Activated CD4-positive, alpha-beta T cell treated with anti-CD3 and anti-CD28 coated beads, Interleukin-2, amount 10 ng/mL, durations not matched to agents 7 days and 5 days (primary cell): ENCODE data around the gene CALN1. TPM values are rescaled to one million over a fixed set of nuclear protein-coding genes. Genes with fewer than 3 reads are reported as not detected.

Experiments used
- CTCF ChIA-PET: fragments of 350-600 bp; sonication (Branson Sonifier 250); formaldehyde crosslinking; loops from one replicate; lab custom pipeline; 2021; ENCODE audit warnings: antibody characterized with exemption; lab: Charles Lee
- POLR2A ChIA-PET: fragments of 350-600 bp; sonication (Branson Sonifier 250); formaldehyde crosslinking; loops from one replicate; lab custom pipeline; 2021; ENCODE audit warnings: antibody characterized with exemption; lab: Charles Lee
- DNase-seq: peaks from one replicate; pipeline ENCODE4 v3.0.0-alpha.2; 2020
- H3K27ac Mint-ChIP-seq: one replicate; pipeline ENCODE4 v1.8.0; 2021; ENCODE audit warnings: mild to moderate bottlenecking, moderate library complexity, mixed read lengths
- H3K27me3 Mint-ChIP-seq: one replicate; pipeline ENCODE4 v1.8.0; 2021; ENCODE audit warnings: mixed read lengths
- H3K36me3 Mint-ChIP-seq: one replicate; pipeline ENCODE4 v1.8.0; 2021; ENCODE audit warnings: low read depth, mixed read lengths
- H3K4me1 Mint-ChIP-seq: one replicate; pipeline ENCODE4 v1.8.0; 2021; ENCODE audit warnings: mixed read lengths
- H3K4me3 Mint-ChIP-seq: one replicate; pipeline ENCODE4 v1.8.0; 2021; ENCODE audit warnings: mild to moderate bottlenecking, moderate library complexity, mixed read lengths
- H3K9me3 Mint-ChIP-seq: one replicate; pipeline ENCODE4 v1.8.0; 2021; ENCODE audit warnings: mixed read lengths
- total RNA-seq, 2 experiments: library from RNA; stranded (reverse); gene quantifications; one replicate each; pipeline ENCODE4 v1.2.3, GENCODE V29; 2021

Gene CALN1
- total RNA-seq, 2 experiments from 2014 or later = not detected

DNA sequence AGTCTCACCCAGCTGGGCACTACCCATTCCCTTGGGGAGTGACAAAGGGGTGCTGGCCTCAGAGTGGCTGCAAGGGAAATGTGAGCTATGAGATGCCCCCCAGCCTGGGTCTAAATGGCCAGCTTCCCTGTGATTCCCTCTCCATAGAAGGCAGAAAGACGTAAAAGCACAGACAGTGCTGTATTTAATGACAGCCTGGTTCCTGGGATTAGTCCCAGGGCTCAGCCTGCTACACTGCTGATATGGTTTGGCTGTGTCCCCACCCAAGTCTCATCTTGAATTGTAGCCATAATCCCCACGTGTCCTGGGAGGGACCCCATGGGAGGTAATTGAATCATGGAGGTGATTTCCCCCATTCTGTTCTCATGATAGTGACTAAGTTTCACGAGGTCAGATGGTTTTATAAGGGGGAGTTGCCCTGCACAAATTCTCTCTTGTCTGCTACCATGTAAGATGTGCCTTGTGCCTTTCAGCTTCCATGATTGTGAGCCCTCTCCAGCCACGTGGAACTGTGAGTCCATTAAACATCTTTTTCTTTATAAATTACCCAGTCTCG is 23.9 kb upstream of the CALN1 start:
- ChIA-PET CTCF (no interaction called here), POLR2A (no interaction called here)
- H3K4me3 Mint-ChIP-seq = no peak overlapping the region
- no peaks in the 10 kb centered on the region for H3K36me3 Mint-ChIP-seq
- no peaks in the 10 kb centered on the region for H3K9me3 Mint-ChIP-seq
- no peaks in the 10 kb centered on the region for H3K4me1 Mint-ChIP-seq
- no peaks in the 10 kb centered on the region for H3K27me3 Mint-ChIP-seq
- no peak for DNase-seq
- H3K27ac Mint-ChIP-seq = no peak overlapping the region

DNA sequence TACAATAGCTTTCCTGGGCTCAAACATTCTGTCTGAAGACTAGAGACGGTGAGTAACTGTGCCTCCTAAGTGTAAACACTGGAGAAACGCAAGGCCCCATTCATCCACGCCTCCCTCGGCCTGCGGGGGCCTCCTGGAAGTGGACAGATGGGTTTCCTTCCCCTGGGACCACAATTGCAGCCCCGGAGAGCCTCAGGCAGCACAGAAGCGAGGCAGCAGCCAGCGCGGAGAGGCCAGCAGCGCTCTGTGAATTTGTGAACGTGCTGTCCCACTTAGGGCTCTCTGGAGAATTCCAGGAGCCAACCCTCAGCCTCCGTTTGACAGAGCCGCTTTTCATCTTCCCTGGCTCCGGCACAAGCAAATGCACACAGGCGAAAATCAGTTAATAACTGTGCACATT is 23.2 kb upstream of the CALN1 start:
- no peaks in the 10 kb centered on the region for H3K27me3 Mint-ChIP-seq
- H3K4me1 Mint-ChIP-seq = no peaks in the 10 kb centered on the region
- DNase-seq = no peak
- H3K27ac Mint-ChIP-seq = no peak overlapping the region
- H3K4me3 Mint-ChIP-seq = no peak overlapping the region
- no peaks in the 10 kb centered on the region for H3K9me3 Mint-ChIP-seq
- no peaks in the 10 kb centered on the region for H3K36me3 Mint-ChIP-seq
- ChIA-PET POLR2A (no interaction called here), CTCF (no interaction called here)

DNA sequence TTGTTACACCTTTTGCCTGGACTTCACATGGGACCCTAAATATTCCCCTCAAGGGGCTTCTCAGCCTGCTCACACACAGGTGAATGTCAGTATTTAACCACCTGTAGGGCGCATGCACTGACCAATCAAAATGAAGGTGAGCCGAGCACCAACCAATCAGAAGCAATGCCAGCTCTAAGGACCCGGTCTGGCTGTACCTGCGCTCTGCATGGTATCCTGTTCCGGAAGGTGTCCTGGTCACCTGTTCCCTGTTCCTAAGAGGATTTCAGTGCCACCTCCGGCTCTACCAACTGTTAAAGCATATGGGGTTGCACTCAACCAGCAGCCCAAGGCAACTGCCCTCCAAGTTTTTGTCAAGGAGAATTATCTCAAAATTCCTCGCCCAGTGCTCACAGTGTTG is 18.4 kb upstream of the CALN1 start:
- ChIA-PET POLR2A (no interaction called here), CTCF (no interaction called here)
- Mint-ChIP-seq H3K4me3 (no peak overlapping the region), H3K4me1 (no peaks in the 10 kb centered on the region), H3K9me3 (no peaks in the 10 kb centered on the region), H3K27ac (no peak overlapping the region), H3K36me3 (no peaks in the 10 kb centered on the region), H3K27me3 (no peaks in the 10 kb centered on the region)
- no peak for DNase-seq

DNA sequence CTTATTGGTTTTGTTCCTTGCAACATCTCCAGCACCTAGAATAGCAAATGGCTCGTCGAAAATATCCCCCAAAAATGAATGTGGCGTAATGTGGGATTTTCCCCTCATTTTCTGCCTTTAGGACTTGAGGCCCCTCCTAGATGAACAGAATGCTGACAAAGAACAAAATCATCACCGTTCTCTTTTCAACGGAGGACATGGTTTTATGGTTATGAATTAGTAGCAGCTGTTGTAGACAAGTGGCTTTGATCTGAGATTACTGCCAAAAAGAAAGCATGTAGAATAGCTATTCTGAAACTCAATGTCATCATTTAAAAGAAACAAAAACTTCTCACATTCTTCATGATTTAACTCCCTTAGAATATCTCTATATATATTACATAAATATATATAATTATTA is 17.2 kb upstream of the CALN1 start:
- Mint-ChIP-seq H3K4me3 (no peak overlapping the region), H3K27ac (no peak overlapping the region), H3K9me3 (no peaks in the 10 kb centered on the region), H3K27me3 (no peaks in the 10 kb centered on the region), H3K36me3 (no peaks in the 10 kb centered on the region), H3K4me1 (no peaks in the 10 kb centered on the region)
- ChIA-PET POLR2A (no interaction called here), CTCF (interaction anchor here (0.6 kb wide), 1 partner anchor 366 kb away, joined by 3 read pairs; no protein-coding TSS in a partner anchor)
- DNase-seq = no peak

DNA sequence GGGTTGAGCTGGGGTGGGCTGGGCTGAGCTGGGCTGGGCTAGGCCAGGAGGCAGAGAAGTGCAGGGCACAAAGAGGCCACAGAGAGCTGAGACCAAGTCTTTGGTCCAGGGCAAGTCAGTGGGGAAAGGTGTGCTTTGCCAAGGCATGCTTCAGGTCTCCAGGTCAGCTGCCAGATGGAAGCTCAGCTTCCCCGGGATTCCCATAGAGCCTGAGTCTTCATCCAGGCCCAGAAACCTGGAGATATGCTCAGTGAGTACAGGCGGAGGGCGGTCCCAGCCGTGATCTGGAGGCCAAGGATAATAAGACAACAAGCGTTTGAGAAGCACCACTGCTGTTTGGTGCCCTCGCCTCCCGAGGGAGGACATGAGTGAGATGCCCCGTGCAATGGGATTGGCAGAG is 4.7 kb upstream of the CALN1 start:
- DNase-seq = no peak
- Mint-ChIP-seq H3K4me1 (no peaks in the 10 kb centered on the region), H3K9me3 (no peaks in the 10 kb centered on the region), H3K36me3 (no peaks in the 10 kb centered on the region), H3K27me3 (no peaks in the 10 kb centered on the region), H3K27ac (no peak overlapping the region), H3K4me3 (no peak overlapping the region)
- CTCF ChIA-PET = interaction anchor here (0.7 kb wide), 1 partner anchor 56 kb away, joined by 3 read pairs; no protein-coding TSS in a partner anchor
- POLR2A ChIA-PET = no interaction called here

DNA sequence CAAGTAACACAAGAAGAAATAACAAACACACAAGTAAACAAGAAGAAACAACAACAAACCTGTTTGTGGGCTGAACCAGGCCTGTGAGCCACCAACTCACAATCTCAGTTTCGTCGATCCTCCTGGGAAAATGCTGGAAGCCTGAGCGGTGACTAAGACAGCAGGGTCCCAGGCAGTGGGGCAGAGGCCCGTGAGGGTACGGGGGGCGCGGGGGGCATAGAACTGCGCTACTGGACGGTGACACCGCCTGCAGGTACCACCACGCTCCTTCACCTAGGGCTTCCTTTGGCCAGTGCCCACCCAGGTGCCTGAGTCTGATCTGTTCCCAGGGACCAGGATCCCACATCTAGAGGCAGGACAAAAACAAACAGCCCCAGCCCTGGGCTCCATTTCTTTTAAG is 3.4 kb upstream of the CALN1 start:
- no peak overlapping the region for H3K27ac Mint-ChIP-seq
- POLR2A ChIA-PET = no interaction called here

DNA sequence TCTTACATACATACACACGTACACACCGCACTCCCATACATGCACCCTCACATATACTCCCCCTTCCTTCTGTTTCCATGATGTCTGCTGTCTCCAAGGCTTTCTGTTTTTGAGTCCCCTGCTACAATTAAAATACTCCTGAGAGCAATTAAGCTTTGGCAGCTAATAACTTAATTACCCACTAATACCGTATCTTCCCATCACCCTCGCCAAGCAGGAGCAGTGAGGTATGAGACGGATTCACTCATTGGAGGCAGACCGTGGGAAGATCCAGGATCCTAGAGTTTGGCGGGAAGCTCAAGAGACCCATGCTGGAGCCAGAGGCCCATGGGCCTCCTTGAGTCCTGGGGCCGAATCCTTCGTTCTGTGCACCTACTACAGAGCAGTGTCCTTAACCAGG is 1.7 kb upstream of the CALN1 start:
- Mint-ChIP-seq H3K27ac (no peak overlapping the region), H3K4me3 (no peak overlapping the region), H3K36me3 (no peaks in the 10 kb centered on the region), H3K9me3 (no peaks in the 10 kb centered on the region), H3K4me1 (no peaks in the 10 kb centered on the region), H3K27me3 (no peaks in the 10 kb centered on the region)
- ChIA-PET POLR2A (no interaction called here), CTCF (no interaction called here)
- DNase-seq = no peak

More for the DNA sequence above, 3.4 kb upstream of the CALN1 start:
- Mint-ChIP-seq H3K27me3 (no peaks in the 10 kb centered on the region), H3K9me3 (no peaks in the 10 kb centered on the region), H3K4me1 (no peaks in the 10 kb centered on the region), H3K36me3 (no peaks in the 10 kb centered on the region), H3K4me3 (no peak overlapping the region)
- CTCF ChIA-PET = interaction anchor here (0.8 kb wide), 1 partner anchor 116 kb away, joined by 3 read pairs; no protein-coding TSS in a partner anchor
- DNase-seq = no peak

DNA sequence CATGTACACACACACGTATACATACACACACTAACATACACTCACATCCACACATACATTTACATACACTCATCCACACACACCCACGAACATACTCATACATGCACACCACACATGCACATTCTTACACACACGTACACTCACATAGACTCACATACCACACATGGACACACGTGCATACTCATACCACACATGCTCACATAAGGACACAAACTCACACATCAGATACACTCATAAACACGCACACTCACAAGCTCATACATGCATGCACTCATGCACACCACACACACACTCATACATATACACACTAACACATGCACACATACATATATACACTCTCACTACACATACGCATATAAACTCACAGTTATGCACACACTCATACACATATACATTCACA is 1.2 kb upstream of the CALN1 start:
- ChIA-PET CTCF (no interaction called here), POLR2A (no interaction called here)
- H3K27ac Mint-ChIP-seq = no peak overlapping the region
- no peaks in the 10 kb centered on the region for H3K36me3 Mint-ChIP-seq
- H3K4me1 Mint-ChIP-seq = no peaks in the 10 kb centered on the region
- no peak for DNase-seq
- no peaks in the 10 kb centered on the region for H3K27me3 Mint-ChIP-seq
- no peaks in the 10 kb centered on the region for H3K9me3 Mint-ChIP-seq
- no peak overlapping the region for H3K4me3 Mint-ChIP-seq

DNA sequence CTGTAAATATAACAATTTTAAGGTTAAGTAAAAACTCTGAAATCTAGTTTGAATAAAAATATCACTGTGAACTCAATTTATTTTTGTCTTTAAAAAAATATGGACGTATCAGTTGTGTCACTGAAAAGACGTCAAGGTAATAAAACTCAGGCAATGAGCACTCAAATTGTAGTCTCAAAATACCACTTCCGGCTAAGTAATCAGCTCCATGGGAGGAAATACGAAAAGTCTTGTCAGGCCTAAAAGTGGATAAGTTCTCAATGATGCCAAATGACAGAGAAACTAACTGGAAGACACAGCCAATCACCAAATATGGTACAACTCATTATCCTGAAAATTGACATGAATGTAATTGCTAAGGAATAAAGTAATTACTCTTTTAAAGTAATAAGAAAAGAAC is 719 bp downstream of the CALN1 start:
- no peaks in the 10 kb centered on the region for H3K9me3 Mint-ChIP-seq
- no peaks in the 10 kb centered on the region for H3K36me3 Mint-ChIP-seq
- CTCF ChIA-PET = interaction anchor here (0.6 kb wide), 1 partner anchor 359 kb away, joined by 3 read pairs; no protein-coding TSS in a partner anchor
- POLR2A ChIA-PET = no interaction called here
- no peak overlapping the region for H3K27ac Mint-ChIP-seq
- no peak overlapping the region for H3K4me3 Mint-ChIP-seq
- no peaks in the 10 kb centered on the region for H3K4me1 Mint-ChIP-seq
- no peak for DNase-seq
- H3K27me3 Mint-ChIP-seq = no peaks in the 10 kb centered on the region

DNA sequence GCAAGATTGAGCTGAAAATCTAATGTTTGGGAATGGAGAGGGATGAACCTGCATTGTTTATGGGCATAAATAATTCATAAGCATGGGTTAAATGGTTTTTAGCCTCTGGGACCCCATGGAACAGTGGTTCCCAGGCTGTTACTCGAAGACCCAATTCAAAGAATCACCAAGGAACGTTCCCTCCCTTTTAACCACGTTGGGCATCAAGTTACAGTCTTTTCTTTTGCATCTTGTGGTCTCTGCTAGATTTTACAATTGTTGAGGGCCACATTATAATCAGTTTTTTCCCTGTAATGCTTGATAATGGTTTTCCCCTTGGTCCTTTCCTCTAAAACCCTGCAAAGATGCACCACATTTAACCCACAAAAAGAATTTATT is 2.5 kb downstream of the CALN1 start:
- no peak for DNase-seq
- H3K36me3 Mint-ChIP-seq = no peaks in the 10 kb centered on the region
- no peaks in the 10 kb centered on the region for H3K27me3 Mint-ChIP-seq
- POLR2A ChIA-PET = no interaction called here
- CTCF ChIA-PET = interaction anchor here (0.6 kb wide), 1 partner anchor 66 kb away, joined by 3 read pairs; no protein-coding TSS in a partner anchor
- no peaks in the 10 kb centered on the region for H3K4me1 Mint-ChIP-seq
- H3K4me3 Mint-ChIP-seq = no peak overlapping the region
- no peaks in the 10 kb centered on the region for H3K9me3 Mint-ChIP-seq
- no peak overlapping the region for H3K27ac Mint-ChIP-seq

DNA sequence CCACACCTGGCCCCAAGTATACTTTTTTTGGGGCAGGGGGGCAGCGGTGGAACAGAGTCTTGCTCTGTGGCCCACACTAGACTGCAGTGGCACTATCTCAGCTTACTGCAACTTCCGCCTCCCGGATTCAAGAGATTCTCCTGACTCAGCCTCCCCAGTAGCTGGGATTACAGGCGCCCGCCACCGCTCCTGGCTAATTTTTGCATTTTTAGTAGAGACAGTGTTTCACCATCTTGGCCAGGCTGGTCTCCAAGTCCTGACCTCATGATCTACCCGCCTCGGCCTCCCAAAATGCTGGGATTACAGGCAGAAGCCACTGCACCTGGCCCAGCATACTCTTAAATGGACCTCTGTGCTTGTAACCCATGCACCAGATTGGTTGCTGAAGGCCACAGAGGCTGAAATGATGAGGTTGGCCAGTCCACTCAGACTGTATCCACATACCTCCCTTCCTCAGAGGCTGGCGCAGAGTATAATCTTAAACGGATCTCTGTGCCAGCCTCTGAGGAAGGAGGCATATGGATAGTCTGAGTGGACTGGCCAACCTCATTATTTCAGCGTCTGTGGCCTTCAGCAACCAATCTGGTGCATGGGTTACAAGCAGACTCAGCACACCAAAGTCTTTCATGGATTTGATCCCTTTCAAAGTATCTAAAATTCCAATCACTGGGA is 3.0 kb downstream of the CALN1 start:
- H3K27ac Mint-ChIP-seq = no peak overlapping the region
- H3K27me3 Mint-ChIP-seq = no peaks in the 10 kb centered on the region
- H3K4me1 Mint-ChIP-seq = no peaks in the 10 kb centered on the region
- no peak overlapping the region for H3K4me3 Mint-ChIP-seq
- H3K9me3 Mint-ChIP-seq = no peaks in the 10 kb centered on the region
- no peaks in the 10 kb centered on the region for H3K36me3 Mint-ChIP-seq
- no peak for DNase-seq
- ChIA-PET CTCF (no interaction called here), POLR2A (no interaction called here)

DNA sequence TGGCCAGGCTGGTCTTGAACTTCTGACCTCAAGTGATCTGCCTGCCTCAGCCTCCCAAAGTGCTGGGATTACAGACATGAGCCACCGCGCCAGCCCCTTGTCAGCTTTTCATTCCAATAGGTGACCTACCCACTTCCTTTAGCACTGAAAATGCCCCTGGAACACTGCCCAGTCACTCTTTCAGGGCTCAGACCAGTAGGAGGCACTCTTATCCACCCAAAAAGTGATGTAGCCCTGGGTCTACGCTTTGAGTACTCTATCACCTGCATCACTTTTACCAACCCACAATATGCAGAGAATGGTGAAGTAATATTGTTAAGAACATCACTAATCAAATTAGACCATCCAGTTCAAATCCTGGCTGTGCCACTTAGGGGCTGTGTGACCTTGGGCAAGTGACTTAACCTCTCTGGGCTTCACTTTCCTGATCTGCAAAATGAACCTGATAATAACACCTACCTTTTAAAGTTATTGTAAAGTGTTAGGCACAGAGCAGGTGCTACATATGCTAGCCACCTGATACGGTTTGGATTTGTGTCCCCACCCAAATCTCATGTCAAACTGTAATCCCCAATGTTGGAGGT is 5.2 kb downstream of the CALN1 start:
- ChIA-PET CTCF (no interaction called here), POLR2A (no interaction called here)
- no peak overlapping the region for H3K4me3 Mint-ChIP-seq
- no peaks in the 10 kb centered on the region for H3K9me3 Mint-ChIP-seq
- no peaks in the 10 kb centered on the region for H3K27me3 Mint-ChIP-seq
- no peak for DNase-seq
- no peak overlapping the region for H3K27ac Mint-ChIP-seq
- no peaks in the 10 kb centered on the region for H3K36me3 Mint-ChIP-seq
- H3K4me1 Mint-ChIP-seq = no peaks in the 10 kb centered on the region

DNA sequence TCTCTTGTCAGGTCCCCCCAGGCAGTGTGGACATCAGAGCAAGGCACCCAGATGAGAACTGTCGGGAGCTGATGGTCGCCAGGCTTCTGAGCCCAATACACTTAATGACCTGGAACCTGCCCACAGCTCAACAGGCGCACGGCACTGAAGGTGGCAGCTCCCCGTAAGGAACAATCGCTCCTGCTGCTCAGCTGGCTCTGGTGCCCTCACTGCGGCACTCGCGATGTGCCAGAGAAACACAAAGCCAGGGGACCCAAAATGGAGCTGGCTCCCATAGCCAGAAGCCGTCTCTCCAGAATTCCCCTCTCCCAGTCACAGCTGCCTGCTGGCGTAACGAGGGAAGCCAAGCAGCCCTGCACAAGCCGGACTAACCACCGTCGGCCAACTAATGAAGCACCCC is 6.3 kb downstream of the CALN1 start:
- Mint-ChIP-seq H3K27ac (no peak overlapping the region), H3K36me3 (no peaks in the 10 kb centered on the region), H3K27me3 (no peaks in the 10 kb centered on the region), H3K4me1 (no peaks in the 10 kb centered on the region), H3K4me3 (no peak overlapping the region), H3K9me3 (no peaks in the 10 kb centered on the region)
- POLR2A ChIA-PET = no interaction called here
- CTCF ChIA-PET = interaction anchor here (0.6 kb wide), 1 partner anchor 516 kb away, joined by 5 read pairs; no protein-coding TSS in a partner anchor
- no peak for DNase-seq
